BJ (cell line): ENCODE data around the gene FSTL4. TPM values are rescaled to one million over a fixed set of nuclear protein-coding genes. Genes with fewer than 3 reads are reported as not detected.

Experiments used
- CTCF ChIA-PET: fragments of 350-600 bp; formaldehyde crosslinking; extraction: SDS; loops from one replicate; lab custom pipeline; 2021; ENCODE audit warnings: antibody characterized with exemption, inconsistent platforms; lab: Yijun Ruan, JAX
- POLR2A ChIA-PET: fragments of 300-600 bp; sonication (Branson Sonifier 250); formaldehyde crosslinking; extraction: SDS; loops from one replicate; lab custom pipeline; 2021; ENCODE audit warnings: antibody characterized with exemption; lab: Charles Lee
- DNase-seq: peaks from one replicate; pipeline ENCODE4 v3.0.0-alpha.2; 2011; ENCODE audit warnings: low read depth
- H3K27me3 ChIP-seq: 2 replicates; pipeline ENCODE4 v1.6.0; 2011; ENCODE audit warnings: low read length; ENCODE audit not compliant: control insufficient read depth, insufficient read depth
- H3K36me3 ChIP-seq: 2 replicates; pipeline ENCODE4 v1.5.1; 2011; ENCODE audit warnings: low read length; ENCODE audit not compliant: control insufficient read depth, insufficient read depth
- H3K4me3 ChIP-seq: 2 replicates; pipeline ENCODE4 v1.5.1; 2011; ENCODE audit warnings: low read depth, mild to moderate bottlenecking, control low read depth, low read length
- CTCF ChIP-seq: IDR thresholded peaks from 2 replicates; pipeline ENCODE4 v1.5.1; 2011; ENCODE audit warnings: low read depth, mild to moderate bottlenecking, control low read depth, inconsistent platforms, low read length, moderate library complexity; ENCODE audit not compliant: insufficient read depth
- polyA plus RNA-seq: library from polyadenylated mRNA; depleted of rRNA; stranded (reverse); fragments of >200 nt; gene quantifications from 2 replicates; pipeline ENCODE4 v1.2.3, GENCODE V29; 2011

The FSTL4 gene
- polyA plus RNA-seq, 1 experiment: not detected

- DNase-seq: no peak
- ChIA-PET POLR2A (no interaction called here), CTCF (interaction anchor here (0.9 kb wide), 1 partner anchor 13 kb away, joined by 3 read pairs; no protein-coding TSS in a partner anchor)
- TF ChIP-seq CTCF: no peak
- Histone ChIP-seq H3K4me3 (no peak overlapping the region), H3K36me3 (no peaks in the 10 kb centered on the region), H3K27me3 (peaks cover 2% of the 10 kb centered on the region; the same call in 1 of the 2 replicates)
These were observed 112.4 kb downstream of the FSTL4 start for GRCh38 chr5:133499895-133500294.

- H3K27me3 ChIP-seq: peaks cover 2% of the 10 kb centered on the region; the same call in 1 of the 2 replicates
- no peak overlapping the region for H3K4me3 ChIP-seq
- ChIA-PET CTCF (no interaction called here), POLR2A (no interaction called here)
- no peaks in the 10 kb centered on the region for H3K36me3 ChIP-seq
- DNase-seq: no peak
- TF ChIP-seq CTCF: no peak
These were observed 114.6 kb downstream of the FSTL4 start for GRCh38 chr5:133497608-133498348.

DNA sequence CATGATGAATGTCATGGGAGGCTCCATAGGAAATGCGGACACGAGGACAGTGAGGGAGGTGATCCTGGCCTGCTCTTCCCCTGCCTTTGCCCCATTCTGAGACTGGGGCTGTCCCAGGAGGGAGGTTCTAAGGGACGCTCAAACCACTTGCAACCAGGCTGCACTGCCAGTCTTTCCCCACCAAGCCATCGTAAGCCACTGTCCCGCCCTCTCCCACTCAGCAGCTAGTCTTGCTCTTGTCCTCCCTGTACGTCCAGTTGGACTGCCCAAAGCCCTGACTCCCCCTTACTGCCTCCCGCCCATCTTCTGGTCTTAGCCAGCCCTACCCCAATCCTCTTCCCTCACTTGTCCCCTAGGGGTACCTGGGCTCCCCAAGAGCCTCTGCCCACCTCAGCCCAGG, 115.7 kb downstream of the FSTL4 start:
- no peak overlapping the region for H3K4me3 ChIP-seq
- CTCF ChIA-PET: no interaction called here
- POLR2A ChIA-PET: no interaction called here
- H3K36me3 ChIP-seq: no peaks in the 10 kb centered on the region
- no peak for TF ChIP-seq CTCF
- DNase-seq: no peak
- peaks cover 2% of the 10 kb centered on the region; the same call in 1 of the 2 replicates for H3K27me3 ChIP-seq

DNA sequence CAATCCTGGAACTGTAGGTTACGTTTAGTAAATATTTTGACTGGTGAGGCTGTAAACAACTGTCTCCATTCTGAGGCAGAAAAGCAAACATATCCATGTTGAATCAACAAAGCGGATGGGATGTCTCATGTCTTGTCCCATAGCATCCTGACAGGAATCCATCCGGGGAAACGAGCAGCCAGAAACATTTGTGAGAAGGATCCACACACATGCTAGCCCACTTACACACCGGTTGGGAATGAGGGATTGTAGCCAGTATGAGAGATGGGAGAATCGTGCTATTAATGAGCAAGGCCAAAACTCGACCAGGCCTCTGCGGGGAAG, 117.5 kb downstream of the FSTL4 start:
- no peak for TF ChIP-seq CTCF
- ChIA-PET POLR2A (no interaction called here), CTCF (no interaction called here)
- Histone ChIP-seq H3K36me3 (no peaks in the 10 kb centered on the region), H3K27me3 (peaks cover 2% of the 10 kb centered on the region; the same call in 1 of the 2 replicates), H3K4me3 (no peak overlapping the region)
- no peak for DNase-seq

DNA sequence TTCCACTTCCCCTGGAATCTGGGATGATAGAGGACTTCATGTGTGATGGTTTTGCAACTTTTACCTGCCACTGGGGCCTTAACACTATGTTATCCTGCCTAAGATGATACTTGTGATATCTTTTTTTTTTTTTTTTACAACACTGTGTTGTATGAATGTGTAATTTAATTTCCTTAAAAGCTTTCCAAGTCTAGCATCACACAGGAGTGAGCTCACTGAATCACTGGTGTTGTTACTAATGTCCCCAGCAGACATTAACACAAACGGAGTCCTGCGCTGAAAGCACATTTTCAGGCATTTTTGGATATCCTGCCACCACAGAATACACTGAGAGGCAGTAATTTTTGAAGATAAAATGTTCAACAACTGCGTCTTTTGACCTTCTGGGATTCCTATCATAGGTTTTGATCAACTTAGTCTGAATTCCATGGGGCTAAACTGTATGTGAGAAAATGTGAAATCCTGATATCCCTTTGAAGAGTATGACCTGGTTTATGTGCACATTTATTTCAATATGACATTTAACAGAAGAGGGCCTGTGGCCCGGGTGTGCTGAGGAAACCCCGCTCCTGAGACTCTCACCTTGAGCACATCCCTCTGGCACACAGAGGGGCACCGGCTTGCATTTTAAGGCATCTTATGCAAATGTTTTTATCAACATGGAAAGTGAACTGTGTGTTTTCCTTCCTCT, 118.0 kb downstream of the FSTL4 start:
- Histone ChIP-seq H3K36me3 (no peaks in the 10 kb centered on the region), H3K4me3 (no peak overlapping the region), H3K27me3 (peaks cover 2% of the 10 kb centered on the region; the same call in 1 of the 2 replicates)
- POLR2A ChIA-PET: no interaction called here
- no peak for TF ChIP-seq CTCF
- CTCF ChIA-PET: no interaction called here
- no peak for DNase-seq
